ENCODE measurements around the gene ANXA4.

Gene ANXA4

GRCh38 chr2:69725706-69726360, 16.1 kb upstream of the ANXA4 start:
- POLR2A ChIA-PET: no interaction called here
- CTCF ChIA-PET: interaction anchor here (0.9 to 5.8 kb wide), 31 partner anchors 9 to 930 kb away, joined by 3 to 351 read pairs (median 12); partner anchors contain the start of genes ANXA4, FAM136A, GMCL1 and MXD1

GRCh38 chr2:69729266-69729665, 12.7 kb upstream of the ANXA4 start:
- ChIA-PET CTCF (interaction anchor here (0.7 to 1.8 kb wide), 3 partner anchors 88 to 180 kb away, joined by 3 to 9 read pairs (median 4); no protein-coding TSS in a partner anchor), POLR2A (no interaction called here)
- no peak for DNase-seq (ENCODE audit: extremely low spot score)
- TF ChIP-seq, protein P1, sequence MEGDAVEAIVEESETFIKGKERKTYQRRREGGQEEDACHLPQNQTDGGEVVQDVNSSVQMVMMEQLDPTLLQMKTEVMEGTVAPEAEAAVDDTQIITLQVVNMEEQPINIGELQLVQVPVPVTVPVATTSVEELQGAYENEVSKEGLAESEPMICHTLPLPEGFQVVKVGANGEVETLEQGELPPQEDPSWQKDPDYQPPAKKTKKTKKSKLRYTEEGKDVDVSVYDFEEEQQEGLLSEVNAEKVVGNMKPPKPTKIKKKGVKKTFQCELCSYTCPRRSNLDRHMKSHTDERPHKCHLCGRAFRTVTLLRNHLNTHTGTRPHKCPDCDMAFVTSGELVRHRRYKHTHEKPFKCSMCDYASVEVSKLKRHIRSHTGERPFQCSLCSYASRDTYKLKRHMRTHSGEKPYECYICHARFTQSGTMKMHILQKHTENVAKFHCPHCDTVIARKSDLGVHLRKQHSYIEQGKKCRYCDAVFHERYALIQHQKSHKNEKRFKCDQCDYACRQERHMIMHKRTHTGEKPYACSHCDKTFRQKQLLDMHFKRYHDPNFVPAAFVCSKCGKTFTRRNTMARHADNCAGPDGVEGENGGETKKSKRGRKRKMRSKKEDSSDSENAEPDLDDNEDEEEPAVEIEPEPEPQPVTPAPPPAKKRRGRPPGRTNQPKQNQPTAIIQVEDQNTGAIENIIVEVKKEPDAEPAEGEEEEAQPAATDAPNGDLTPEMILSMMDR (IDR thresholded peaks at IDR 0.05; ENCODE audit: control extremely low read depth, extremely low read depth, low read depth, missing control alignments): no peak

More at GRCh38 chr2:69725706-69726360, 16.1 kb upstream of the ANXA4 start:
- TF ChIP-seq, protein P1 (IDR thresholded peaks at IDR 0.05; ENCODE audit: control extremely low read depth, extremely low read depth, low read depth, missing control alignments): no peak
- no peak for DNase-seq (ENCODE audit: extremely low spot score)

- ChIA-PET CTCF (interaction anchor here (0.7 to 1.8 kb wide), 4 partner anchors 12 to 179 kb away, joined by 3 to 9 read pairs (median 4); no protein-coding TSS in a partner anchor), POLR2A (no interaction called here)
These were observed 12.2 kb upstream of the ANXA4 start for GRCh38 chr2:69729781-69730180.

DNA sequence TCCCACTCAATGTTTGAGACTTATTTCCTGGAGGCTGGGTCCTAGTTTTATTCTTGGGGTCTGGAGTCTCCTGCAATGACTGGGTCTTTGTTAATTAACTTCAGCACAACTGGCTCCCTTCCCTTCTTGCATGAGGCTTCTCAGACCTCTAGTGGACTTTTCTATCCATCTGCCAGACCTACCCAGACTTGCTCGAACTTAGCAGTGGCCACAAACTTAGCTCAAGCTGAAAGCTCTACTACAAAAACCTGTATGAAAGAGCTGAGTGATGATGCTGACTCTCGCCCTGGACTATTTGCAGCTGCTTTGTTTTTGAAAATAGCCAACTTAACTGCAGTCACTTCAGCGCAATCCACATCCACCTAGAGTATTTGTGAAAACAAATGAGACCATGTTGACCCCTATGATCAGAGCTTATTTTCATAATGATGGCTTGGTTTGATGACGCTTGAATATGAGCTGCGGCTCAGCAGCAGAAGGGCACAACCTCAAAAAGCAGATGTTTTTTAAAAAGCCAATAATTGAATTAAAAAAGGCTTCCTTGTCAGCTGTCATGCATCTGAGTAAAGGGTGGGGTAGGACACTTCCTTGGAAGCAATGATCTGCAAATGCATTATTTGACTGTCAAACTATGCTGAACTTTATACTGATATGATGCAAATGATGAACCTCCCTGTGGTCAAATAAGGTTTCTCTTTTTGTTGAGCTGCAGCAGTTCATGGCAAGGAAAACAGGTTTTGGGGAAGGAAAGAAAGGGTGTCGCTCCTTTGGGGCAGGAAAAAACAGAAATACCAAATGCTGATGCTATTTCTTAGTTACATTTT, 10.6 kb upstream of the ANXA4 start:
- CTCF ChIA-PET: interaction anchor here (0.9 to 4.6 kb wide), 7 partner anchors 8 to 181 kb away, joined by 3 to 35 read pairs (median 4); no protein-coding TSS in a partner anchor
- DNase-seq (ENCODE audit: extremely low spot score): no peak
- POLR2A ChIA-PET: interaction anchor here (0.6 to 1.2 kb wide), 2 partner anchors 10 to 100 kb away, joined by 3 to 9 read pairs; partner anchors contain the start of gene ANXA4
- TF ChIP-seq, protein P1 (IDR thresholded peaks at IDR 0.05; ENCODE audit: control extremely low read depth, extremely low read depth, low read depth, missing control alignments): no peak

More at GRCh38 chr2:69729781-69730180, 12.2 kb upstream of the ANXA4 start:
- DNase-seq (ENCODE audit: extremely low spot score): no peak
- TF ChIP-seq, protein P1 (IDR thresholded peaks at IDR 0.05; ENCODE audit: control extremely low read depth, extremely low read depth, low read depth, missing control alignments): no peak

DNA sequence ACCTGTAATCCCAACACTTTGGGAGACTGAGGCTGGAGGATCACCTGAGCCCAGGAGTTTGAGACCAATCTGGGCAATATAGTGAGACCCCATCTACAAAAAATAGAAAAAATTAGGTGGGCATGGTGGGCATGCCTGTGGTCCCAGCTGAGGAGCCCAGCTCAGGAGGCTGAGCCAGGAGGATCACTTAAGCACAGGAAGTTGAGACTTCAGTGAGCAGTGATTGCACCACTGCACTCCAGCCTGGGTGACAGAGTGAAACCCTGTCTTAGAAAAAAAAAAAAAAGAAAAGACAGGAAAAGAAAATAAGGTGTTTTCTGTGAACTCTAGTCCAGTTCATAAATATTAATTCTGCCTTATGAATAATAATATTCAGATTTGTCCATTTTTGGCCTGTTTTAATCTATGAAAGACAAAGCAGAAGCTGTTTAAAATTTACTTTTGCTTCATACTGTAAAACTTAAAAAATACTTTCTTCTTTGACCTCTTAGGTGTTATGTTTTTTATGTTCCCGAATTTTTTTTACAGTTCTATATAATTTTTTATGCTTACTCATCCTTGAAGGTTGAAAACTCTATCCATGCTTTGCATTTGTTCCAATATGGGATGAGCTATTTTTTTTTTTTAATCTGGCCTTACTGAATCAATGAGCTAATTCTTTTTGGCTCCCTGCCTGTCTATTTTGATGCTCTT, 8.4 kb upstream of the ANXA4 start:
- no peak for DNase-seq (ENCODE audit: extremely low spot score)
- ChIA-PET POLR2A (no interaction called here), CTCF (interaction anchor here (0.7 to 5.3 kb wide), 7 partner anchors 8 to 82 kb away, joined by 3 to 82 read pairs (median 3); partner anchors contain the start of gene ANXA4)
- TF ChIP-seq, protein P1 (IDR thresholded peaks at IDR 0.05; ENCODE audit: control extremely low read depth, extremely low read depth, low read depth, missing control alignments): no peak
